ENCODE results near the gene ICAM2. TPM values are rescaled to one million over a fixed set of nuclear protein-coding genes. Genes with fewer than 3 reads are reported as not detected.
"Not testable (repeated sequence)": the region's sequence is repeated elsewhere in the genome, so short reads cannot be mapped to it uniquely, and the experiment has no call there.

ICAM2 gene
- total RNA-seq, 1 donor from 2014 or later: 18.6 TPM

GRCh38 chr17:64008830-64009229, 11.6 kb downstream of the ICAM2 start:
- DNase-seq: no peak

GRCh38 chr17:64008346-64008745, 12.1 kb downstream of the ICAM2 start:
- no peak for DNase-seq

GRCh38 chr17:64007838-64008282, 12.6 kb downstream of the ICAM2 start:
- no peak for DNase-seq

- DNase-seq: not testable (repeated sequence)
Measured at GRCh38 chr17:64007089-64007837, 13.2 kb downstream of the ICAM2 start.

GRCh38 chr17:64006361-64007088, 13.9 kb downstream of the ICAM2 start:
- peak; percentile 25 for DNase-seq

GRCh38 chr17:64005734-64006167, 14.7 kb downstream of the ICAM2 start:
- DNase-seq: no peak

- DNase-seq: no peak
Measured at GRCh38 chr17:64004903-64005733, 15.3 kb downstream of the ICAM2 start.

GRCh38 chr17:64004218-64004770, 16.1 kb downstream of the ICAM2 start:
- no peak for DNase-seq

GRCh38 chr17:64003526-64004121, 16.8 kb downstream of the ICAM2 start:
- DNase-seq: no peak

GRCh38 chr17:64002658-64003525, 17.5 kb downstream of the ICAM2 start:
- no peak for DNase-seq

- DNase-seq: no peak
Measured at GRCh38 chr17:64001763-64002529, 18.5 kb downstream of the ICAM2 start.

GRCh38 chr17:64001091-64001579, 19.3 kb downstream of the ICAM2 start:
- no peak for DNase-seq

GRCh38 chr17:63999680-64000531, 20.5 kb downstream of the ICAM2 start:
- no peak for DNase-seq

GRCh38 chr17:63998721-63999679, 21.4 kb downstream of the ICAM2 start:
- no peak for DNase-seq

GRCh38 chr17:63998050-63998720, 22.2 kb downstream of the ICAM2 start, which contains the start of gene PRR29:
PRR29 (plus strand) TSS chr17:63998351; CDS start chr17:63998365, 14 bp downstream.
- peak; percentile 49 for DNase-seq

GRCh38 chr17:63997341-63998048, 22.9 kb downstream of the ICAM2 start:
- DNase-seq: no peak
